Stimulated activated CD8-positive, alpha-beta memory T cell treated with anti-CD3 and anti-CD28 coated beads, Interleukin-4, amount 100 ng/mL, for 4 hours (primary cell): ENCODE data around the gene SORCS3.

Experiments
- DNase-seq, 2 donors: peaks; one replicate each; pipeline ENCODE4 v3.0.0-alpha.2; 2020; ENCODE audit warnings: low read depth in 2 of 2, low spot score in 1 of 2

SORCS3 gene

GRCh38 chr10:105161767-105162166 lies 520.7 kb downstream of the SORCS3 start:
- DNase-seq = no peak

- DNase-seq = no peak
These were observed 529.4 kb downstream of the SORCS3 start for GRCh38 chr10:105170521-105170920.

- DNase-seq = no peak
These were observed 530.9 kb downstream of the SORCS3 start for GRCh38 chr10:105171945-105172344.

GRCh38 chr10:105181626-105182025 lies 540.5 kb downstream of the SORCS3 start:
- no peak for DNase-seq

- no peak for DNase-seq
These were observed 542.4 kb downstream of the SORCS3 start for GRCh38 chr10:105183536-105183935.

- no peak for DNase-seq
These were observed 544.1 kb downstream of the SORCS3 start for GRCh38 chr10:105185161-105185560.

GRCh38 chr10:105187243-105187642 lies 546.2 kb downstream of the SORCS3 start:
- no peak for DNase-seq

GRCh38 chr10:105188737-105189462 lies 547.8 kb downstream of the SORCS3 start:
- DNase-seq = no peak

- no peak for DNase-seq
These were observed 548.3 kb downstream of the SORCS3 start for GRCh38 chr10:105189463-105189800.

GRCh38 chr10:105192146-105192545 lies 551.1 kb downstream of the SORCS3 start:
- DNase-seq = no peak

GRCh38 chr10:105192861-105193260 lies 551.8 kb downstream of the SORCS3 start:
- DNase-seq = no peak

- DNase-seq = no peak
These were observed 554.7 kb downstream of the SORCS3 start for GRCh38 chr10:105195831-105196230.

GRCh38 chr10:105197598-105198364 lies 556.7 kb downstream of the SORCS3 start:
- no peak for DNase-seq

- no peak for DNase-seq
These were observed 565.5 kb downstream of the SORCS3 start for GRCh38 chr10:105206616-105207015.

- no peak for DNase-seq
These were observed 566.4 kb downstream of the SORCS3 start for GRCh38 chr10:105207476-105207995.

- no peak for DNase-seq
These were observed 569.5 kb downstream of the SORCS3 start for GRCh38 chr10:105210546-105210945.

GRCh38 chr10:105237685-105238084 lies 596.6 kb downstream of the SORCS3 start:
- DNase-seq = no peak

- DNase-seq = no peak
These were observed 598.5 kb downstream of the SORCS3 start for GRCh38 chr10:105239311-105240219.

- no peak for DNase-seq
These were observed 600.2 kb downstream of the SORCS3 start for GRCh38 chr10:105241254-105241653.

GRCh38 chr10:105243381-105243780 lies 602.3 kb downstream of the SORCS3 start:
- DNase-seq = no peak

- DNase-seq = no peak
These were observed 602.7 kb downstream of the SORCS3 start for GRCh38 chr10:105243825-105244224.
